Iris pigment epithelial cell (primary cell): ENCODE measurements around the gene CENPE.
A peak's percentile ranks its signal among the peaks of the same experiment; 100 is the strongest.
"Not testable (repeated sequence)": the region's sequence is repeated elsewhere in the genome, so short reads cannot be mapped to it uniquely, and the experiment has no call there.

Experiments used
- DNase-seq: peaks from one replicate; pipeline ENCODE4 v3.0.0-alpha.2; 2011; ENCODE audit warnings: low read depth

Gene CENPE, protein sequence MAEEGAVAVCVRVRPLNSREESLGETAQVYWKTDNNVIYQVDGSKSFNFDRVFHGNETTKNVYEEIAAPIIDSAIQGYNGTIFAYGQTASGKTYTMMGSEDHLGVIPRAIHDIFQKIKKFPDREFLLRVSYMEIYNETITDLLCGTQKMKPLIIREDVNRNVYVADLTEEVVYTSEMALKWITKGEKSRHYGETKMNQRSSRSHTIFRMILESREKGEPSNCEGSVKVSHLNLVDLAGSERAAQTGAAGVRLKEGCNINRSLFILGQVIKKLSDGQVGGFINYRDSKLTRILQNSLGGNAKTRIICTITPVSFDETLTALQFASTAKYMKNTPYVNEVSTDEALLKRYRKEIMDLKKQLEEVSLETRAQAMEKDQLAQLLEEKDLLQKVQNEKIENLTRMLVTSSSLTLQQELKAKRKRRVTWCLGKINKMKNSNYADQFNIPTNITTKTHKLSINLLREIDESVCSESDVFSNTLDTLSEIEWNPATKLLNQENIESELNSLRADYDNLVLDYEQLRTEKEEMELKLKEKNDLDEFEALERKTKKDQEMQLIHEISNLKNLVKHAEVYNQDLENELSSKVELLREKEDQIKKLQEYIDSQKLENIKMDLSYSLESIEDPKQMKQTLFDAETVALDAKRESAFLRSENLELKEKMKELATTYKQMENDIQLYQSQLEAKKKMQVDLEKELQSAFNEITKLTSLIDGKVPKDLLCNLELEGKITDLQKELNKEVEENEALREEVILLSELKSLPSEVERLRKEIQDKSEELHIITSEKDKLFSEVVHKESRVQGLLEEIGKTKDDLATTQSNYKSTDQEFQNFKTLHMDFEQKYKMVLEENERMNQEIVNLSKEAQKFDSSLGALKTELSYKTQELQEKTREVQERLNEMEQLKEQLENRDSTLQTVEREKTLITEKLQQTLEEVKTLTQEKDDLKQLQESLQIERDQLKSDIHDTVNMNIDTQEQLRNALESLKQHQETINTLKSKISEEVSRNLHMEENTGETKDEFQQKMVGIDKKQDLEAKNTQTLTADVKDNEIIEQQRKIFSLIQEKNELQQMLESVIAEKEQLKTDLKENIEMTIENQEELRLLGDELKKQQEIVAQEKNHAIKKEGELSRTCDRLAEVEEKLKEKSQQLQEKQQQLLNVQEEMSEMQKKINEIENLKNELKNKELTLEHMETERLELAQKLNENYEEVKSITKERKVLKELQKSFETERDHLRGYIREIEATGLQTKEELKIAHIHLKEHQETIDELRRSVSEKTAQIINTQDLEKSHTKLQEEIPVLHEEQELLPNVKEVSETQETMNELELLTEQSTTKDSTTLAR (N-terminal part only)

GRCh38 chr4:103198111-103198765, at the start of gene CENPE:
CENPE (minus strand) TSS chr4:103198343; CDS start chr4:103198319, 24 bp downstream.
- peak; percentile 87 for DNase-seq

DNA sequence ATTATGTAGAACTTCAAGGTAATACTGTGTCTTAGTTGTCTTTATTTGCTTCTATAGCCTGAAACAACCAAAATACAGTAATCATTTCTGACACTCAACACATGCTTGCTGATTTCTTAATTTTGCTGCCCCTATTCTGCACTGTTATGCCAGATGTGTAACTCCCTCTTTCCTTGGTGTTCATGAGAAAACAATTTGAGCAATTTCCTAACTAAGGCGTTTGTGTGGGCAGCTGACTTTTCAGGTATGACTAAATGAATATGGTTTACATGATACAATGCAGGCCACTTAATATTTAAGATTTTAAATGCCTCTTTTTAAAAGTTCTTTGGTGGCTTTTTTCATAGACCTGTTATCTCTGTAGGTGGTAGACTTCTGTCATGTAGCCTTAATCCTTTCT, 46.1 kb upstream of the CENPE start:
- no peak for DNase-seq

- DNase-seq: not testable (repeated sequence)
Observed at GRCh38 chr4:103230938-103231337, 32.8 kb upstream of the CENPE start.

DNA sequence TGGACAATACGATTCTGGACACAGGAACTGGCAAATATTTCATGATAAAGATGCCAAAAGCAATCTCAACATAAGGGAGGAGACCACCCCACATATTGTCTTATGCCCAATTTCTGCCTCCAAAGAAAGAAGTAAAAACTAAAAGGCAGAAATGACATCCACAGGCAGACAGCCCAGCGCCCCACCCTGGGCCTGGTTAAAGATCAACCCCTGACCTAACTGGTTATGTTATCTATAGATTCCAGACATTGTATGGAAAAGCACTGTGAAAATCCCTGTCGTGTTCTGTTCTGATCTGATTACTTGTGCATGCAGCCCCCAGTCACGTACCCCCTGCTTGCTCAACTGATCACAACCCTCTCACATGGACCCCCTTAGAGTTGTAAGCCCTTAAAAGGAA, 25.4 kb upstream of the CENPE start:
- DNase-seq: not testable (repeated sequence)

- no peak for DNase-seq
Observed at GRCh38 chr4:103207673-103208072, 9.5 kb upstream of the CENPE start.

GRCh38 chr4:103204111-103204510, 6.0 kb upstream of the CENPE start:
- DNase-seq: no peak

DNA sequence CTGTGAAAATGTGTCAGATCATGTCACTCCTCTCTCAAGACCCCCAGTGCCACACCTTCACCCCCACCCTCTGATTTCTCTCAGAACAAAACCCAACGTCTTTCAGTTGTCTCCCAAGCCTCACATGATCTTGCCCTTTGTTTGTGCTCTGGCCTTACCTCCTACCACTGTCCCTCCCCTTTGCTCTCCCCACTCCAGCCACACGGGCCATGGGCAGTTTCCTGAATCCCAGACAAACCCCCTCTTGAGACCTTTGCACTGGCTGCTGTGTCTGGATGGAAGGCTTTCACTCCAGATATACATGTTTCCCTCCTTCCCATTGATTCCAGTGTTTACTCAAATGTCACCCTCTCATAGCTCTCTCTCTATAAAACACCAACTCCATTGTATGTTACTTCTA, 3.6 kb upstream of the CENPE start:
- DNase-seq: no peak

DNA sequence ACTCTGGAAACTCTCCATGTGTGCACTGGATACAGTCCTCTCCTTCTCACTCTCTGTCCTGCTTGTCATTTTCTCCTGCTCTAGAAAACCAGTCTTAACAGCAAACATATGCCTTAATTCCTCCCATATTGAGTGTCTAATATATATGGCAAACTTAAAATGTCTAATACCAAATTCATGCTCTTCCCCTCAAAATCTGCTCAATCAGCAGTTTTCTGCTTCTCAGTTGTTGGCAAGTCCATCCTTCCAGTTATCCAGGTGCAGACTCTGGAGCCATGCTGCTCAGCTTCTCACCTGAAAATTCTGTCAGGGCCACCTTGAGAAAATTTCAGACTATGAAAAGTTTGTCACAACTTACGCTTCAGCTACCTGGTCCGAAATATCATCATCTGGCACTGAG, 3.1 kb upstream of the CENPE start:
- DNase-seq: no peak

DNA sequence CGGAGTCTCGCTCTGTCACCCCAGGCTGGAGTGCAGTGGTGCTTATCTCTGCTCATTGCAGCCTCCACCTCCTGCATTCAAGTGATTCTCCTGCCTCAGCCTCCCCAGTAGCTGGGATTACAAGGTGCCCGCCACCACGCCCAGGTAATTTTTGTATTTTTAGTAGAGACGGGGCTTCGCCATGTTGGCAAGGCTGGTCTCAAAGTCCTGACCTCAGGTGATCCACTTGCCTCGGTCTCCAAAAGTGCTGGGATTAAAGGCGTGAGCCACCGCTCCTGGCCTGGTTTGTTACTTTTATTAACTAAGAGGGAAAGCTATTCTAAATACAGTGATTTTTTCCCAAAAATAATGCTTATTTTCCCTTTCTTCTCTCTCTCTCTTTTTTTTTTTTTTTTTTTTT, 866 bp upstream of the CENPE start:
- no peak for DNase-seq

GRCh38 chr4:103197765-103198110, 405 bp downstream of the CENPE start:
- peak; percentile 40 for DNase-seq

DNA sequence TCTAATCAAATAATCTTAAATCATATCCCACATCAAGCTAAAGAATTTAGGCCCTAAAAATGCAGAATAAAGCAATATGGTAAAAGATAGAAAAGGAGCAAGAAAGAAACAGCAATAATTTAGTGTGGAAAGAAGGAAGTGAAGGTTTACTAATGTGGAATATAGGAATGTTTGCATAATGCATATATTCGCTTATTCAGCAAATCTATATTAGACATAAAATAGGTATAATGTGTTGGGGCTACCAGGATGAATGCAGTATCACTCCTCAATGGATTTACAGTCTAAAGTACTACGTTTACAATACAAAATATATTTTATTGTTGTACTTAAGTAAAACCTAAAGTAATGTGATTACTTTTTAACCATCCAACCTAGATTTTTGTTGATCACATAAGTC, 4.7 kb downstream of the CENPE start:
- no peak for DNase-seq

DNA sequence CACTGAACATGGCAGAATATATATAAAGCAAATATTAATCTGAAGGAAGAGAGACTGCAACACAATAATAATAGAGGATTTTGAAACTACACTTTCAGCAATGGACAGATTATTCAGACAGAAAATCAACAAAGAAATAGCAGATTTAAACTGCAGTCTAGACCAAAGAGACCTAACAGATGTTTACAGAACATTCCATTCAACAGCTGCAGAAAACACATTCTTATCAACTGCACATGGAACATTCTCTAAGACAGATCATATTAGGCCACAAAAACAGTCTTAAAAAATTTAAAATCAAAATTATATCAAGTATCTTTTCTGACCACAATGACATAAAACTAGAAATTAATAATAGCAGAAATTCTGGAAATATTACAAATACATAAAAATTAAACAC, 27.1 kb downstream of the CENPE start:
- DNase-seq: peak; percentile 28

GRCh38 chr4:103169750-103170149, 28.4 kb downstream of the CENPE start:
- DNase-seq: not testable (repeated sequence)

DNA sequence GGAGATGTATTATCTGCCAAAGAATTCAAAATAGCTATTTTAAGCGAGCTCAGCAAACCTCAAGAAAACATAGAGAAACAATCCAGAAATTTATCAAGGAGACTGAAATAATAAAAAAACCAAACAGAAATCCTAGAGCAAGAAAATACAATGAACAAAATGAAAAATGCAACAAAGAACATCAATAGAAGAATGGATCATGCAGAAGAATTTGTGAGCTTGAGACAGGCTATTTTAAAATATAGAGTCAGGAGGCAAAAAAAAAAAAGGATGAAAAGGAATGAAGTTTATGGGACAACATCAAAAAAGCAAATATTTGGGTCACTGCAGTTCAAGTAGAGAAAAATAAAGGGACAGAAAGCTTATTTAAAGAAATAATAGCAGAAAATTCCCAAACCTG, 29.1 kb downstream of the CENPE start:
- DNase-seq: no peak

DNA sequence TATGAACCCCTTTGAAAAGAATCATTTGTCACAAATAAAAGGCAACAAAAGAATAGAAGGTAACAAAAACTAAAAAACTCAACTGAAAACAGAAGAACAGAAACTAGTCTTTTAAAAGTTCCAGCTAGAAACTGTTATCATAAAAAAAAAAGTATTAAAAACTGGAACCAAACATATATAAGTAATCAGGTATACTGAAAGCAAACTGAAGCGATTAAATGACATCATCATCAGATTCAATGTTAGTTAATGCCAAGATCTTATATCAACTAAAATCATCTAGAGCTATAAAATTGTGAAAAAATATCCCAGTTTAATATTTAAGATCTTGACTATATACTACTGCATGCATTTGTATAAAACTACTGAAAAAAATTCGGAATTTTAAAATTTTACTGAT, 36.0 kb downstream of the CENPE start:
- no peak for DNase-seq

DNA sequence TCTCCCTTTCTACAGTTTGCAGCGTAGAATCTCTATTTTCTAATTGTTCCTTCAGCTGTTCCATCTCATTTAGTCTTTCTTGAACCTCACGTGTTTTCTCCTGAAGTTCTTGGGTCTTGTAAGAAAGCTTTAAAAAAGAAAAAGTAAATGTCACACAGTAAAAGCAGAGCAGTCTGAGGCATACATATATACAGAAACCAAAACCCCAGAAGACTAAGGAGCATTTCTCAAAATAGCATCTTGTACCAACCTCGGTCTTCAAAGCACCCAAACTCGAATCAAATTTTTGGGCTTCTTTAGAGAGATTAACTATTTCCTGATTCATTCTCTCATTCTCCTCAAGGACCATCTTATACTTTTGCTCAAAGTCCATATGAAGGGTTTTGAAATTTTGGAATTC, 39.4 kb downstream of the CENPE start:
- DNase-seq: no peak

- no peak for DNase-seq
Observed at GRCh38 chr4:103156106-103156505, 42.0 kb downstream of the CENPE start.

GRCh38 chr4:103152381-103152780, 45.8 kb downstream of the CENPE start:
- no peak for DNase-seq

DNA sequence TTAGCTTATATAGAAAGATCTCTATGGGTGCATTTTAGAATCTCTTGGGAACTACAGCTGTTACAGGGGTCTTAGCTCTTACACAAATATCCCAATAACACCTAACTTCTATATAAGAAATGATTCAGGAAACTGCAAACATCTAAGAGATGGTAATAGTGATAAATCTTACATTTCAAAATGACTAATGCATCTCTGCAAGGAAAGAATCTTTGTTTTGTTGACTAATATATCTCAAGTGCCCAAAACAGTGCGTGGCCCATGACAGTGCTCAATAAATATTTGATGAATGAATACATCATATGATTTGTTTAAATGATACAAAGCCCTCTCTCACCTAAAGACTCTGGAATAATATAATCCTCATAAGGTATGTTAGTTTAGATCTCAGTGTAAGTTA, 47.5 kb downstream of the CENPE start:
- DNase-seq: peak; percentile 69

DNA sequence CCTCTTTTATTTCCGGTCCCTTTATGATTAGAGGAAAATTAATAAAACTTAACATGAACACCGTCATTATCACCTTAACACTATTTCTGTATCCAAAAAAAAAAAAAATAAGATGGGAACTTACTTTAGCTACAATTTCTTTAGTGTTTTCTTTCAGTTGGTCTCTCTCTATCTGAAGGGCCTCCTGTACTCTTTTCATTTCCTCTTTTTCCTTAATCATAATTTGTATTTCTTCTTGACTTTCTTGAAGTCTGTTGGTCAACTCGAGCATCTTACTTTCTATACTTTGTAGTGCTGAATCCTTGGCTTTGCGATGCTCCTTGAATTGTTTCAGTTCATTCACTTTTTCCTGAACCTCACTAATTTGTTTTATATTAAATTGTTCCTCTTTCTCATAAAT, 53.2 kb downstream of the CENPE start:
- DNase-seq: no peak

GRCh38 chr4:103137446-103137827, 60.7 kb downstream of the CENPE start:
- peak; percentile 40 for DNase-seq
